NCI-H2107 (cell line): ENCODE measurements around the gene DDIT4.
"Not testable (repeated sequence)": the region's sequence is repeated elsewhere in the genome, so short reads cannot be mapped to it uniquely, and the experiment has no call there.

Experiments
- DNase-seq: peaks from one replicate; lab custom pipeline; 2025; lab: John Stamatoyannopoulos, UW

Gene DDIT4

DNA sequence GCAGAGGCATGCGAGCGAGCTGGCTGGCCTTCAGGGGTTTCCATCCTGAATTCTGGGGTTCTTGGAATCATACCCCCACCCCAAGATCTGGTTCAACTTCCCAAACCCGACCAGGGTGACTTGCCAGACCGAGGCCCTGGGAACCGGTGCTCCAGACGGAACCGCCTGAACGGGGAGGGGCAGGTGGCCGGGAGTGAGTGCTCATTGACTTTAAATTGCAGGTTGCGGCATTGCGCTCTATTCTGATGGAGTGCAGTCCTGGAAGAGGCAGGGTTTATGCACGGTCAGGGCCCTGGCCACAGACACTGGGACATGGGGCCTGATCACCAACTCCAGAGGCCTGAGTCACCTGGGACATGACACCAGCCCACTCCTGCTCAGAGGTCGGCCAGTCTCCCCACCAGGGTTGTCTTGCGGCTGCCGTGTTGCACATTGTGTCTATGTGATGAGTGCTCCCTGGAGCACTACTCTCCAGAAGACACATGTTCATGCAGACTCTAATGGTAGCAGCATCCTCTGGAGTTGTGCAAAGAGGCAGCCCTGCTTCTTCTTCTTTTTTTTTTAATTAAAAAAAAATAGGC, 5.8 kb upstream of the DDIT4 start:
- DNase-seq = no peak

GRCh38 chr10:72268475-72269200, 5.1 kb upstream of the DDIT4 start:
- DNase-seq = not testable (repeated sequence)

DNA sequence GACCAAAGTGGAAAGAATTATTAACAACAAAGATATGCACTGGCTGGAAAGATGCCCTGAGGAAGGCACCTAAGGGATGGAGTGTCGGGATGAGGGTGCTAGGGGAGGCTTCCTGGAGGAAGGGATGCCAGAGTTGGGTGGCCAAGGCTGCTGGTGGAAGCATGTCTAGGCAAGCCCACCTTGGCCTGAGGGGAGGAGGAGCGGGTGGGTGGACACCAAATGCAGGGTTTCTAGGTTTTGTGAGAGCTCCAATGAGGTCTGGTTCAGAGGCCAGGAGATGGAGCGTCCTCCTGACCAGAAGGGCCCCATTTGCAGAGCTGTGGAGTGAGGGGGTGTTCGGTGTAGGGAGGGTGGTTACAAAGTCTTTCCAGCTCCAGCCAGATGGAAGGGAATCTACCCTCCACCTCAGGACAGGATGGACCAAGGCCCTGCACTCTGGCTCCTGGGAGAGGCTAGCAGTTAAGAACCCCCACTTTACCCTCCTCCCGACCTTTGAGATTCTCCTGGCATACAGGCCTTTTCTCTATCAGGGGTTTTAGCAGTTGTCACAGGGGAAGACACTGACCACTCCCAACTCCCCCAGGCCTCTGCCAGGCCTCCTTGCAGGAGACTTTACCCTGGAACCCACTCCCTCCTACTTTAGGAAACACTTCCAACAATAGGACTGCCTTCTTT, 3.0 kb upstream of the DDIT4 start:
- no peak for DNase-seq

DNA sequence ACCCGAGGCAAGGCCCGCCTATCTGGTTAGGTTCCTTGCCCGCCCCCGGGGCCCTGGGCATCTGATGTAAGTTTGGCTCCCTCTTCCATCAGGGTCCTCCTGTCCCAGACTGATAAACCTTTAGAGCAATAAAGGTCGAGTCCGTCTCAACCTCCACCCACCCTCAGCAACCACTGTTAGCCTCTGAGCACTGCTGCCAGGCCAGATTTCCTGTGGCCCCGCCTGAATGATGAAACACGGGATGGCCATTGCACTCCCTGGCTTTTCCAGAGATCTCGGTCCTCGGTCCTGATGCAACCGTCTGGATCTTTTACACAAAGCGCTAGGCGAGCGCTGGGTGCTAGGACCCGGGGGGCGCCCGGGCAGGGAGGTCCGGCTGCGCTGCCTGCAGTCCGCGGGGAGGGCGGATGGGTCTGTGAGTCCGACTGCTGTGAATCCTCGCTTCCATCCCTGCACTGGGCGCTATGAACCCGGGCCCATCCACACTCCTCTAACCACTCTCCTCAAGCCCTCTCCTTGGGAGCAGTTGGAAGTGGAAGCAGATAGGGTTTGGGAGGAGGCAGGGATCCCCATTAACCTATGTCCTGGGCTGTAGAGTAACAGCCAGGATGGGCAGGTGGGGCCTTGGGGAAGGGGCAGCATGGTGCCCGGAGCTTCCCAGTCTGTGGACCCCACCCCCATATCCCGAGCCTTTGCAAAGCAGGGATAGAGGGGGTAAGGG, 875 bp upstream of the DDIT4 start:
- peak; percentile 62 for DNase-seq

GRCh38 chr10:72274213-72274729, 547 bp downstream of the DDIT4 start:
- no peak for DNase-seq

DNA sequence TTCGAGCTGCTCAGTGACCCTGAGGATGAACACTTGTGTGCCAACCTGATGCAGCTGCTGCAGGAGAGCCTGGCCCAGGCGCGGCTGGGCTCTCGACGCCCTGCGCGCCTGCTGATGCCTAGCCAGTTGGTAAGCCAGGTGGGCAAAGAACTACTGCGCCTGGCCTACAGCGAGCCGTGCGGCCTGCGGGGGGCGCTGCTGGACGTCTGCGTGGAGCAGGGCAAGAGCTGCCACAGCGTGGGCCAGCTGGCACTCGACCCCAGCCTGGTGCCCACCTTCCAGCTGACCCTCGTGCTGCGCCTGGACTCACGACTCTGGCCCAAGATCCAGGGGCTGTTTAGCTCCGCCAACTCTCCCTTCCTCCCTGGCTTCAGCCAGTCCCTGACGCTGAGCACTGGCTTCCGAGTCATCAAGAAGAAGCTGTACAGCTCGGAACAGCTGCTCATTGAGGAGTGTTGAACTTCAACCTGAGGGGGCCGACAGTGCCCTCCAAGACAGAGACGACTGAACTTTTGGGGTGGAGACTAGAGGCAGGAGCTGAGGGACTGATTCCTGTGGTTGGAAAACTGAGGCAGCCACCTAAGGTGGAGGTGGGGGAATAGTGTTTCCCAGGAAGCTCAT, 1.1 kb downstream of the DDIT4 start:
- no peak for DNase-seq

- no peak for DNase-seq
Observed at GRCh38 chr10:72275351-72276012, 1.8 kb downstream of the DDIT4 start.

- no peak for DNase-seq
Observed at GRCh38 chr10:72276013-72276387, 2.3 kb downstream of the DDIT4 start.

DNA sequence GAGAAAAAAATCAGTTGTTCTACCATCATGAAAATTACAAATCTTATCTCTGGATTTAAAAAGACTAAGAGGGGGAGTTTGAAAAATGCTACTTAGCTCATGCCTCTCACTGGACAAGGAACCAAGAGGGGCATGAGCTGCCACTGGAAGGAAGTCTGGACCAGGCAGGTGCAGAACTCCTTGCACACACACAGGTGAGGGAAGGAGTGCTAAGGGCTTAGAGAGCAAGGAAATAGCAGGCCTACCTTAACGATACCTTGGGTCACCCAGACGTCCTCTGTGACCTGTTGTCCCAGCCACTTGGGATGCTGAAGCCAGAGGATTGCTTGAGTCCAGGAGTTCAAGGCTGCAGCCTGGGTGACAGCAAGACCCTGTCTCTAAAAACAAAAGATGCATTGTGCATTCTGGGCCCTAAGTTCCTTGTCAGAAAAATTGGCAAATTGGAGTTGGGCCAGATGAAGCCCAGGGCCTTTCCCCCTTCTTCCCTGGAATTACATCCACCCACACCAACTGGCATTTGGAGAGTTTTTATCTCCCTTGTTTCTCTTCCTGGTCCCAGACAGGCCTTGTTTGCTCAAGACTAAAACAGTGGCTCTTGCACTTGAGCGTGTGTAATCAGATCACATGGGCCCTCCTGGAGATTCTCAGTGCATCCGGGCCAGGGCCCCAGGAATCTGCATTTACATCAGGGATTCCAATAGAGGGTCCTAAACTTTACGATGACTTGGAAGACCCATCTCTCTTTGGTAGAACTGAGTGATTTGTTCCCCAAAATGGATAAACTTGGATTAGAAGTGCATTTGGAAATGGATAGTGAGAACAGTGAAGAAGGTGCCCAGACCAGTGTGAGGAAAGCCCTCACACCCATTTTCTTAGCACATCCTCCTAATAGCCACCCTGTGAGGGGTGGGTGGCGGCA, 3.0 kb downstream of the DDIT4 start:
- DNase-seq = no peak

- no peak for DNase-seq
Observed at GRCh38 chr10:72277340-72277995, 3.7 kb downstream of the DDIT4 start.

DNA sequence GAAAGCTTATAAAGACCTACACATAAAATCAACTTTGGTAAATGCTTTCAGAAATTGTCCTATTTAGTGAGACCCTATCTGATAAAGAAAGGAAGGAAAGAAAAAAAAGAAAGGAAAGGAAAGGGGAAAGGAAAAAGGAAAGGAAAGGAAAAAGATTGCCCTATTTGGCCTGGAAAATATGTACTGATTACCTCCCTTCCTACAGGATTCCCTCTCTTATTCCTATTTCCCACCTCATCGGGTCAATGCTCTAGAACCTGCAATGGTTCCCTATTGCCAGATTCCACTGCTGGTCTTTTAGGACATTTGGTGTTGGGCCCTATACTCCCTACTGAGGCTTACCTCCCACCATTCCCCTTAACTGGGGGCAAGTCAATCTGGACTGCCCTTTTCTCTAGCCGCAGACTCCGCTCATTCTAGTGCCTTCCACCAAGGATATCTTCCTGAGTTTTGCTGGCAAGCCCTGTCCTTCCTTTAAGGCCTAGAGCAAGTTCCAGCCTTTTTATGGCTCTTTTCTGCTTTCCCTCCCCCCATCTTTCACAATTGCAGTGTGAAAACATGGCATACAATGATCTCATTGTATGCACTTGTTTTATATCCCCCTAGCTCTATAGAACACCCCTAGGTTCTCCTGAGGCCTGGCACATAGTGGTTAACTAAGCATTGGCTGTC, 4.4 kb downstream of the DDIT4 start:
- DNase-seq = no peak

DNA sequence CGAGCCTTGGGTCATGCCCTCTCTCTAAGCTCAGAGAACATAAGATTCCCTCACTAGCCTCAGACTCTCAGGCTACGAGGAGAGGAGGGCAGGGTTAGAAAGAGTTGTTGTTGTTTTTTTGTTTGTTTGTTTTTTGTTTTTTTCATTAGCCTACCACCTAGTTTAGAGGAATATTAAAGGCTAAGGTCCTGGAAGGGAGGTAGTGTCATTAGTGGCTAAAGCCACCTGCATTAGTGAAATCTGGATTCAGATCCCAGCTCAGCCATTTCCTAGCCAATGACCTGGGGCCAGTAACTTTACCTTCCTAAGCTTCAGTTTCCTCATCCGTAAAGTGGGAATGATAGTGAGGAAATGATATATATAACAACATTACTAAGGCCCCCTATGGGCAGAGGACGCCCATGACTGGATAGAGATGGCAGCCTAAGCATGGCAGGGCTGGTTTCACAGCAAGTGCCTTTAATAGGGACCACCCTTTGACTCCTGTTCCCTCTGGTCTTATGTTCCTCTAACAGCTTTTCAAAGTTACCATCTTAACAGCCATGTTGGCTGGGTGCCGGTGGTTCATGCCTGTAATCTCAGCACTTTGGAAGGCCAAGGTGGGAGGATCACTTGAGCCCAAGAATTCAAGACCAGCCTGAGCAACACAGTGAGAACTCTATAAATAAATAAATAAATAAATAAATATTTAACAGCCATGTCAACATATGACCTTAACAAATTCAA, 5.1 kb downstream of the DDIT4 start:
- no peak for DNase-seq

DNA sequence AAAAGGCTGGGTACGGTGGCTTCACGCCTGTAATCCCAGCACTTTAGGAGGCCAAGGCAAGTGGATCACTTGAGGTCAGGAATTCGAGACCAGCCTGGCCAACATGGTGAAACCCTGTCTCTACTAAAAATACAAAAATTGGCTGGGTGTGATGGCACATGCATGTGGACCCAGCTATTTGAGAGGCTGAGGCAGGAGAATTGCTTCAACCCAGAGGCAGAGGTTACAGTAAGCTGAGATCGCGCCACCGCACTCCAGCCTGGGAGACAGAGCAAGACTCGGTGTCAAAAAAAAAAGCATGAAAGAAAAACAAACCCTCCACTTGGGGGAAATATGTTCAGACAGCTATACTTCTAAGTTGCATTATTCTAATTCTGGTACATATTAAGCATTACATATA, 5.9 kb downstream of the DDIT4 start:
- DNase-seq = not testable (repeated sequence)

DNA sequence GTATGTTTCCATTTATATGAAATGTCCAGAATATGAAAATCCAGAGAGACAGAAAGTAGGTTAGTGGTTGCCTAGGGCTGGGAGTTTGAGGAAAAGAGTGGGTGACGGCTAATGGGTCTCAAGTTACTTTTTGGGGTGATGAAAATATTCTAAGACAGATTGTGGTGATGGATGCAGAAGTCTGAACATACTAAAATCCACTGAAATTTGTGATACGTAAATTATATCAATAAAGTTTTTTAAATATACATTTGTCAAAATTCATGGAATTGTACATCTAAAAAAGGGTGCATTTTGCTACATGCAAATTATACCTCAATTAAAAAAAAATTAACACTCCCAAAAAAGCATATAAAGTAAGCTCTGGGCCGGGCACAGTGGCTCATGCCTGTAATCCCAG, 9.4 kb downstream of the DDIT4 start:
- no peak for DNase-seq

GRCh38 chr10:72285972-72286521, 12.3 kb downstream of the DDIT4 start:
- no peak for DNase-seq

GRCh38 chr10:72291019-72291532, 17.4 kb downstream of the DDIT4 start:
- no peak for DNase-seq

GRCh38 chr10:72292223-72292691, 18.5 kb downstream of the DDIT4 start:
- no peak for DNase-seq

DNA sequence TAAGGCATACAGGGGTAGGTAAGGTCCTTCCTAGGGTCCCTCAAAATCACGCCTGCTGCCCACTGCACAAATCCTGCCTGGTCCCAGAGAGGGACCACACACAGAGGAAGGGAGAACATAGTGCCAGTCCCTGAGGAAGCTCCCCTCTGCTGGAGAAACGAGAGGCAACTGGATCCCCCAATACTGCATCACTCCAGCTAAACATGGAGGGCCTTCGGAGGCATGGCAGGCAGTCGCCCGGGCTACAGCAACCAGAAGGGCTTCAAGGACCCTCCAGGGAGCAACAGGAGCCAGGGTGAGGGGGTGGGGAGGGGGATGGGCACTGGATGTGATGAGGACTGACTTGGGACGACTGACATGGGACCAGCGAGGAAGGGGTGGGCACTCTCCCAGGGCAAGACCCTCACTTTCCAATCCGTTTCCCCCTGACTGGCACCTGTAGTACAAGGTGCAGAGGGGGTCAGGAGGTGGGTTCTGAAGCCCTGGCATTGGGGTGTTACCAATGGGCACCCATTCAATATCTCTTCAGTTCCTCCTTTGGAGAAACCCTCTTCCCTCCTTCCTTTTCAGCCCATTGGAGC, 21.7 kb downstream of the DDIT4 start:
- DNase-seq = no peak
